ENCODE data around the gene SP6.

The SP6 gene

GRCh38 chr17:47864791-47865216 is 13.8 kb upstream of the SP6 start:
- Histone ChIP-seq H3K27me3 (ENCODE audit: control insufficient read depth, insufficient read depth, low read length) (no peaks in the 10 kb centered on the region), H3K9ac (no peak overlapping the region)

GRCh38 chr17:47862621-47863440 is 11.9 kb upstream of the SP6 start:
- no peak for TF ChIP-seq CTCF (IDR thresholded peaks at IDR 0.05)
- Histone ChIP-seq H3K4me2 (ENCODE audit: low read length) (no peak overlapping the region), H3K27me3 (ENCODE audit: control insufficient read depth, insufficient read depth, low read length) (no peaks in the 10 kb centered on the region), H3K36me3 (ENCODE audit: control insufficient read depth, insufficient read depth, low read length) (no peaks in the 10 kb centered on the region), H3K4me1 (no peaks in the 10 kb centered on the region), H3K4me3 (ENCODE audit: low read depth, low read length) (no peak overlapping the region), H3K9ac (no peak overlapping the region), H3K9me3 (ENCODE audit: control insufficient read depth, low read length) (no peaks in the 10 kb centered on the region), H3K79me2 (no peaks in the 10 kb centered on the region), H3K27ac (no peak overlapping the region), H2AFZ (no peak overlapping the region)

More at GRCh38 chr17:47864791-47865216, 13.8 kb upstream of the SP6 start:
- Histone ChIP-seq H3K4me3 (ENCODE audit: low read depth, low read length) (no peak overlapping the region), H3K79me2 (no peaks in the 10 kb centered on the region), H3K4me1 (peaks cover 8% of the 10 kb centered on the region), H2AFZ (no peak overlapping the region), H3K9me3 (ENCODE audit: control insufficient read depth, low read length) (no peaks in the 10 kb centered on the region), H3K27ac (no peak overlapping the region), H3K4me2 (ENCODE audit: low read length) (no peak overlapping the region), H3K36me3 (ENCODE audit: control insufficient read depth, insufficient read depth, low read length) (no peaks in the 10 kb centered on the region)
- TF ChIP-seq CTCF (IDR thresholded peaks at IDR 0.05) = no peak

DNA sequence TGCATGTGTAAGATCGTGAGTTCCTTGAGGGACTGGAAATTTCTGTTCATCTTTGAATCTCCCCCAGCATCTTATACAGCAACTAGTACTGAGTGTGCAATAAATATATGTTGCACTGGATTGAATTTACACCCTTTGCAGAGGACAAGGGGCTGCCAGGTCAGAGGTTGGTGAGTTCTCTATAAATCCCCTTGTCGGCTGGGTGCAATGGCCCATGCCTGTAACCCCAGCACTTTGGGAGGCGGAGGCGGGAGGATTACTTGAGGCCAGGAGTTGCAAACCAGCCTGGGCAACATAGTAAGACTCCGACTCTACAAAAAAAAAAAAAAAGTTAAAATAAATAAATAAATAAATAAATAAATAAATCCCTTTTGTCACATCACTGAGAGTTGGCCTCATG is 9.4 kb upstream of the SP6 start:
- Histone ChIP-seq H3K27me3 (ENCODE audit: control insufficient read depth, insufficient read depth, low read length) (no peaks in the 10 kb centered on the region), H3K36me3 (ENCODE audit: control insufficient read depth, insufficient read depth, low read length) (no peaks in the 10 kb centered on the region), H3K4me1 (no peaks in the 10 kb centered on the region), H3K9ac (no peak overlapping the region), H3K4me2 (ENCODE audit: low read length) (no peak overlapping the region), H3K27ac (no peak overlapping the region), H2AFZ (no peak overlapping the region), H3K79me2 (no peaks in the 10 kb centered on the region), H3K9me3 (ENCODE audit: control insufficient read depth, low read length) (no peaks in the 10 kb centered on the region), H3K4me3 (ENCODE audit: low read depth, low read length) (no peak overlapping the region)
- no peak for TF ChIP-seq CTCF (IDR thresholded peaks at IDR 0.05)

- Histone ChIP-seq H3K27me3 (ENCODE audit: control insufficient read depth, insufficient read depth, low read length) (no peaks in the 10 kb centered on the region), H3K27ac (no peak overlapping the region), H3K4me1 (no peaks in the 10 kb centered on the region), H3K4me3 (ENCODE audit: low read depth, low read length) (no peak overlapping the region), H3K9me3 (ENCODE audit: control insufficient read depth, low read length) (no peaks in the 10 kb centered on the region), H3K79me2 (no peaks in the 10 kb centered on the region), H3K9ac (no peak overlapping the region), H3K4me2 (ENCODE audit: low read length) (no peak overlapping the region), H2AFZ (no peak overlapping the region), H3K36me3 (ENCODE audit: control insufficient read depth, insufficient read depth, low read length) (no peaks in the 10 kb centered on the region)
- TF ChIP-seq CTCF (IDR thresholded peaks at IDR 0.05) = no peak
Measured at GRCh38 chr17:47857551-47858455, 6.8 kb upstream of the SP6 start.

Measured in parathyroid adenoma (tissue), 2 donors.